Non-pigmented ciliary epithelial cell (primary cell): Measurements from ENCODE around the gene ASAP2.

ENCODE experiments used
- DNase-seq: peaks from one replicate; pipeline ENCODE4 v3.0.0-alpha.2; 2010; ENCODE audit warnings: low read depth

Gene ASAP2

DNA sequence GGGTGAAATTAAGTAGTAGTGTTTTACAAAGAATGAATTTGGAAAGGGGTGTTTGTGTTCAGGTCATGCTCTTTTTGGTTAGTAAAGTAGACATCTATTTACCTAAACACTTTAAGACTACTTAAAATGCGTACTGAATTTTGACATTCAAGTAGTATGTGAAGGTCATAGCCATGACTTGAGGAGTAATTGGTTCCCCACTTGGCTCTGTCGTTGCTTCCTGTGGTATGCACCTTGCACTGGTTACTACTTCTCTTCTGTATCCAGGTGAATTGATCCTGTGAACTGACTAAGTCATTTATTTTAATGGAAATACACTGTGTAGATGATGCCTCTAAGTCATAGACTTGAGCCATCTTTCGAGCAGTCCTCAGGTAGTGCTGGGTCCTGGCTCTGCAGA is 118.8 kb downstream of the ASAP2 start:
- DNase-seq, result no peak

DNA sequence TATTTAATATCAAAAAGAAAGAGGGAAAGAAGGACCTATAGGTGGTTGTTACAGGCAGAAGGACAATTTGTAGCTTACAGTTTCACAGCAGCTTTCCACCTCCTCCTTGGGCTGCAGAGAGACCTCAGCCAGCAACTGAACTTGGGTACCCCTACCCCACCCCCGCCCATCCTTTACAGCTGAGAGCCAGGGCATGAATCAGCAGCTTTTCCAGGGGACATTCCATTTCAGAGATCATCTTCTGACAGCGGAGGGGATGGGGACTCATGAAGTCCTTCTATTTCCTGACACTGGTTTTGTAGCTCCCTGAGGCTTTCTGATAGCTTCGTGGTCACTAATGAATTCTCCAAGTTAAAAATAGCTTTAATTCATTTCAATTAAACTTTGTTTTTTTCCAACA is 120.4 kb downstream of the ASAP2 start:
- DNase-seq, result no peak

DNA sequence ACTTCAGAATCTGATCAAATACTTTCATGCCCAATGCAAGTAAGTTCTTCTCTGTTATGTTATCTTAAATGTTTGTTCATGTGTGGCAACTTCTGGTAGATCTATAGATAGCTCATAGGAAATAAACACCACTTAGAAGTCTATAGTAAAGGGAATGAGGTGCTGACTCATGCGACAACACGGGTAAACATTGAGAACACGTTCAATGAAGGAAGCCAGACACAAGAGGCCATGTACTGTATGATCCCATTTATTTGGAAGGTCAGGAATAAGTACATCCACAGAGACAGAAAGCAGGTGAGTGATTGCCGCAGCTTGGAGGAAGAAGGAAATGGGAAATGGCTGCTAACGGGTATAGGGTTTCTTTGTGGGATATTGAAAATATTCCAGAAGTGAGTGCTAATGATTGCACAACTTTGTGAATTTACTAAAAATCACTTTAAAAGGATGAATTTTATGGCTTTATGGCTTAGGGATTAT is 121.3 kb downstream of the ASAP2 start:
- DNase-seq, result no peak

DNA sequence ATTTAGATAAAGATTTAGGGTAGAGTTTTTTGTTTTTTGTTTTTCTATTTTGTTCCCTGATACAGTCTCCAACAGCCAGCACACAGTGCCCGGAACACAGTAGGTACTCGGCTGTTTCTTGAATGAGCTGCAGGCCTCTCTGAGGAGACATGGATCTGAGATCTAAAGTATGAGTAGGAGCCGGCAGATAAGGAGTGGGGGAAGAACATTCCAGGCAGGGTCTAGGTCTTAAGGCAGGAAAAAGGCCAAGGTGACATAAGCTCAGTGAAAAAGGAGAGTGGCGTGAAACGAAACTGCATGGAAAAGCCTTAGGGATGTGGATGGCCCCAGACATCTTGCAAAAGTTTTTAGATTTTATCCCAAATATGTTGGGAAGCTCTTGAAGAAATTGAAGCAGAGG is 122.3 kb downstream of the ASAP2 start:
- no peak for DNase-seq

DNA sequence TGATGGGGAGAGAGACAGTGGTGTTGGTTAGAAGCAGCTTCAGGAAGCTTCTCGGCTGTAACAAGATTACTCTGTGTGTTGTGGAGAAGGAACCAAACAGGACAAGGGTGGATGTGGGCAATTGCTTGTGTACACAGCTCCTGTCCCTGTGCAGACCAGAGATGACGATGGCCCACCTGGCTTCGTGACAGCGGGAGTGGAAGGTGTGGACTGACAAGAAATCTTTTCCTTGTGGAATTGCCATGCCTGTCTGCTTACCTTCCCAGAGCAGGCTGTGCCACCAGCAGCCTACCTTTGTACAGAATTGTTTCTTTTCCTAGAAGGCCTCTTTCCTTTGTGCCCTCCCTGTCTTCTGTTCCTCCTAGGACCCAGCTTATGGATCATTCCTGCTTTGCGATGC is 122.9 kb downstream of the ASAP2 start:
- DNase-seq, result no peak

DNA sequence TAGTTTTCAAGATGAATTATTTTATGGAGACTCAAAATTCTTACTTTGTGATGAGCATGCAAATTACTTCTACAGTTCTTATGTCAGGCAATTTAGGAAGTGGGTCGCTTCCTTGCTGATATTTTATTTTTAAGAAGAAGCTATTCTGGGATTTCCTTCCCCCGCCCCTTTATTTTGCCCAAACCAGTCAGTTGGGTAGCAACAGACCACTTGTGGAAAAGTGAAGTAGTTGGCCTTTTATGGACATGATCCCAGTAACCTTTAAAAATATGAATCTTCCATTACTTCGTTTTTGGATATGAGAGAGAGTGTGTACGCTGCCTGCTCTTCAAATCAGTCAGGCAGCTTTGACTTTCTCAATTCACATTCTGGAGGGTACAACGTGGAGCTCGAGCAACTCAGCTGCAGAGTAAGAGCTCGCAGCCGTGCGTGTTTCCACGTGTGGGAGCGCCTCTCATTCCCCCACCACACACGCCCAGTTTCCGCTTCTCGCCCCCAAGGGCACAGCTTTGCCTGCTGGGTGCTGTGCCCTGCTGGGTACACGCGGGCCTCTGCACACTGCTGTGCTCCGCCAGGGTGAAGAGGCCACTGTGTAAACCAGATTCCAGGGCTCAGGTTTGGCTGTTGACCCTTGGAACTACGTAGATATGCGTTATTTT is 124.1 kb downstream of the ASAP2 start:
- no peak for DNase-seq

DNA sequence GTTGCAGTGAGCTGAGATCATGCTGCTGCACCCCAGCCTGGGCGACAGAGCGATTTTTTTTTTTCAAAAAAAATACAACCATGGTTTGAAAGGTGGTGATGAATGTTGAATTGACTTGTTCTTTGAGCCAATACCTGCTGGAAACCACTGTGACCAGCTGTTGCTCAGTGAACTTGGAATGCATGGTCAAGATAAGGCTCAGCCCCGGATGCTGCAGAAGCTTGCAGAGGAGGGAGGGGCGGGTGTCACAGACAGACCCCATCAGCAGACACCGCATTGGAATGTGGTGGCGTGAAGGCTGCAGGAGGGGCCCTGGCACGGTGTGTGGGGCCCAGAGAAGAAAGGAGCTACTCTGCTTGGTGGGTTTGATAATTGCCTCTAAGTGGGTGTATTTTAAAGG is 125.1 kb downstream of the ASAP2 start:
- peak; percentile 65 for DNase-seq

DNA sequence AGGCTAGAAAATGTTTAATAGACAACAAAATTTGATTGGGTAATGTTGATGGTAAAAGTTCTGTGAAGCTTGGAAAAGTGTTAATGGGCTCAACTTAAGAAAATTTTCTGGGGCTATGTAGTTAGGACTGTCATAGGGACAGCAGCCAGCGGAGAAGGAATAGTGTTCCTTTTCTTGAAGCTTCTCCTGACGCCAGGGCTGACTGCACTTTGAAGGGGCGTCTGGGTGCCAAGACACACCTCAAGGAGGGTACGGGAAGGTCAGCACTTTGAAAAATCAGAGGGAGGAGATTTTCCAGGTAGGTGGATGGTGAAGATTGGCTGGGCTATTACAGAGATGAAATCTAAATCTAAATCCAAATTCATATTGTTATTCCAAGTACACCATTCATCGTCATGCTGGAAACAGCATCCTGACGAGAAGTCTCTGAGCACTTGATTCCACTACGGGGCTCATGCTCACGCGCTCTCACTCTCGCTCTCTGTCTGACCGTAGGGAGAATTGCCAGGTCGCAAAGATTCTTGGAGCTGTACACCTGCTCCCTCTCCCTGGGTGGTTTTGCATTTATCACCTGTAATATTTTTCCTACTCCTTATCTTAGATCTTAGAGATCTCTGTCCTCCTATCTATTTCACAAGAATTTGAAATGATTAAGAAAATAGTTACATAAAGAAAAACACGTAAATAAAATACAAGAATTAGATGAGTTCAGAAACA is 125.7 kb downstream of the ASAP2 start:
- no peak for DNase-seq

DNA sequence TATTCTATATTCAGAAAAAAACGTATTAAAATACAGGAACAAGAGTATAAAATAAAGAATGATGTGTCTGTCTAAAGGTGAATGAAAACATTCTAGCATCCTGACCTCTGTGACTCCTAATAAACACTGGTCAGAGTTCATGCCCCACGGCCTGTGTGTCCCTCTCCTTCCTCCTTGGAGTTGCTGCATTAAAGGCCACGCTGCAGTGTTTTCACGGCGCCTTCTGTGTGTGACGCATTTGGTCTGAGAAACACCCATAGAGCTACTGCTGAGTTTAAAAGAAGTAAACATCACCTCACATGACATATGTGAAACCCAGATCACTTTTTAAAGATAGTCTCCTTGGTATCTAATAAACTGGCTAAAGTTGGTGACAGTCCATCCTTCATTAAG is 126.2 kb downstream of the ASAP2 start:
- DNase-seq, result no peak

DNA sequence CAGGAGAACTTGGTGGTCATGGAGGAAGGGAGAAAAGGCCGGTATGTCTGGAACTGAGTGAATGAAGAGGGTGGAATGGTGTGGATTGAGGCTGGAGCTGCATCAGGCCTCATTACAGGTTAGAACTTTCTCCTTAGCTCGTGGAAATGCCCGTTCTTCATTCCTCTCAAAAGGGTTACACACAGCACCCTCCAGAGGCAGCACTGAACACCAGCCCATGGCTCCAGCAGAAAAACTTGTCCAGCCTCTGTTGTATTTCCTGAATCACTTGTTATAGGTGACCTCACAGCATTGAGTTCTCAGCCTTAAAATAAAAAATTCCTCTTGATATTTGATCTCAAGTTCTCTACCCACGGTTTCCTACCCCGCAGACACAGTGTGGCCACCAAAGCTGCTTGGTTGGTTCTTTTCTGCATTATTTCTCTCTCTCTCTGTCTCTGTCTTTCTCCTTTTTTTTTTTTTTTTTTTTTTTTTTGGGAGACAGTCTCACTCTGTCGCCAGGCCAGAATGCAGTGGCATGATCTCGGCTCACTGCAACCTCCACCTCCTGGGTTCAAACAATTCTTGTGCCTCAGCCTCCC is 127.1 kb downstream of the ASAP2 start:
- DNase-seq, result peak; percentile 87

DNA sequence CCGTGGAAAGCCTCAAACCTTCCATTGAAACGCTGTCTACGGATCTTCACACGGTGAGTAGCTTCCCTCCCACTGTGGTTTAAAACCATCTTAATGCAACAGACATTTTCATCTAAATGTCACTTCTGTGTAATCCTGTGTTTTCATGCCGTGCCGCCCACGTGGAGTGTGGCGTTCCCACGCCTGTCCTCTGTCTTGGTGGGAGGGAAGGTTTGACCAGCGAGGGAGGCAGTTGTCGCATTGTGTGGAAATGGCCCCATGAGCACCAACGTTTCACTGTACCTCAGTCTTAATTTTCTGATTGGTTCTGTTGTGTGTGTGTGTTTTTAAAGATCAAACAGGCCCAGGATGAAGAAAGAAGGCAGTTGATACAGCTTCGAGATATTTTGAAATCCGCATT is 128.1 kb downstream of the ASAP2 start:
- DNase-seq, result no peak

DNA sequence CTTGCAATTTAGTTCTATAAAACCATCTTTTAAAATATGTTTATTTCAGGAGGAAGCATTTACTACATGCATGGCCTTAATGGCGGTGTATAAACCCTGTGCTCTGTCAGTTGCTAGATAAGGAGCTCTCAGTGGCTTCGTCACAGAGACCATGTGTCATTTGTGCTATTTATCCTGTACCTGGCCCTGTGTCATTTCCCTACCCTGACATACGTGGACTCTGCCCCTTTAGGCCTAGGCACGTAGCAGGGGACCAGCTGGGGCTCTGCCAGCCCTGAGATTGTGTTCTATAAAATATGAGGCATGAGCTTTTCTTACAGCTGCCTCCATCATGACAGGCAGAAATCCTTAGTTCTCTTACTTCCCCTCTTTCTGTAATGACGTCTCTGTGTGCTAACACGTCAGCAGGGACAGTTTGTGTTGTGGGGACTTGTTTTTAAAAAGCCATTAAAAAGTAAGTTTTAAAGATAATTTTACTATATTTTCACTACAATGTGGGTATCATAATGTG is 128.8 kb downstream of the ASAP2 start:
- DNase-seq, result no peak

DNA sequence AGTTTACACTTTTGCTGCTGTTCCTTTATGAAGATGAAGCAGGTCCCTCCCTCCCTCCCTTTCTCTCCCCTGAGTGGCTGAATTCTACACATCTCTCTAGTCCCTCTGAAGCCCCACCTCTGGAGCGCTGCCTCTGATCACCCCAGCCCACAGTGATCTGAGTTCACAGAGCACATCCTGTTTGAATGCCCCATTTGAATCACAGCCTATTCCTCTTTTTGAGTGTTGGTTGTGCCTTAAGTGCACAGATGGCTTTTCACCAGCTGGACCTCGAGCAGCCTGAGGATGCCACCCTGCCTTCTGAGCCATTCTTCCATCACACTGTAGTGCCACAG is 129.6 kb downstream of the ASAP2 start:
- no peak for DNase-seq

DNA sequence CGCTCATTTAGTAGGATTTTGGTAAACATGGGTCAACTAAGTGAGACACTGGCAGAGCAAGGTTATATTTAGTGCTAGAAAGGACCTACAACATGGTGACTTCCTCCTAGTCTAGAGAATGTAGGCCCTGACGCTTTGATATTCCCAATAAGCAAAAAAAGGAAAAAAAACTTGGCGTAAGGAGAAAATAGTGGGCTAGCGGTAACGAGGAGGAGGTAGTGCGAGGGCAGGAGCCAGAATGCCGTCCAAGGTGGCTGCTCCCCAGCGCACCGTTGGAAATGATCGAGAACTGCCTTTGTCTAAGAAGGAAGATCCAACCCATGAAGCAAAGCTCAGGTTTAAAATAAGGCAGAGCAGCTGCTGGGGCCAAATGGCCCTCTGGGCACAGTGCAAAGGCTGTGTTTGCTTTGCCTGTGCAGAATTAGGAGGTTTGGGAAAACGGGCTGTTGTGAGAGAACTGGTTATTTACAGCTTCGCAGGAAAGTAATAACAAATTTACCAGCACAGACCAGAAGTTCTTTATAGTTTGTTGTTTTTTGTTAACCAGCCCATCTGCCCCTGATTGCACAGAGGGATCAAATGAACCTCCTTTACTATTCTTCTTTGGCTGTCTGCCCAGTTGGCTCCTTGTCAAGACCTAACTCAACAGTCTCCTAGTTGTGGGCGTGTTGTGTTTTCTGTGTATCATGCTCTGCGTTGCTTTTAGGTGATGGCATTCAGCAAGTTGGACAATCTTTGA is 130.1 kb downstream of the ASAP2 start:
- peak; percentile 88 for DNase-seq

DNA sequence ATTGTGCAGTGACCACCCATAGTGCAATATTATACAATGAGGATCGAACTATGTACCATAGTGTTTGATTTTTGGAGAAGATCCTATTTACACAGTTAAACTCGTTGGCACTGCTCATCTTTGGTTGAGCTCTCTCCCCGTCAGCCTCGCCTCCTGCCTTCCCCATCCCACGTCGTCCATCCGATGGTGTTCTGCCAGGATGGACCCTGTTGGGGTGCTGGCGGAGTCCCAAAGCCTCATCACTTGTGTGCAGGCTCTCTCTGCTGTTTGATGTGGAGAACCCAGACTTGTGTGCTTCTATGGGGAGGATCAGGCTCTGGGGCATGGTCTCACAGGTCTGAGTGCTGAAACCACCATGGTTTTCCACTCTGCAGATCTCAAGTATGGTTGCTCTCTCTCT is 131.3 kb downstream of the ASAP2 start:
- no peak for DNase-seq

DNA sequence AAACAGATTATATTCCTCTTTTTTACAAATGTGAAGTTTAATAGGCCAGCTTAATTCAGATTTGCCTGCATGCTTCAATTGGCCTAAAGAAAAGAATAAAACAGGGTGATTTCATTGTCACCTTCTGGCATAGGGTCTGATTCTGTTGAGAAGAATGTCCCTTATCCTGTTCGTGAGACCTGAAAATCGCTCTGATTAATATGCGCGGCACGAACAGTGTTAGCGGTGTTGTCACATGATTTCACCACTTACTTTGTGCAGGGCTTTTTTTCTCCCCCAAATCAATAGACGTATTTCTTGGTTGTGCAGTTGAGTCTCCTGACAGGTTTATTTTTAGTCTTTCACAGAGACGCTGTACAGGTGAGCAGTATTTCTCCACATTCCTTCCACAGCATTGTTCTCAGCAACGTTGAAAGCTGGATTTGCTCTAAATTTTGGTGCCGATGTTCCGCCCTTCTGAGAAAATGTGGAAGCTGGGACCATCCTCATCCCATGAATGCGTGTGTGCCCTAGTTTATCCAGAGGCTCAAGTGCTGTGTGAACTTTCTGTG is 134.8 kb downstream of the ASAP2 start:
- DNase-seq, result no peak

DNA sequence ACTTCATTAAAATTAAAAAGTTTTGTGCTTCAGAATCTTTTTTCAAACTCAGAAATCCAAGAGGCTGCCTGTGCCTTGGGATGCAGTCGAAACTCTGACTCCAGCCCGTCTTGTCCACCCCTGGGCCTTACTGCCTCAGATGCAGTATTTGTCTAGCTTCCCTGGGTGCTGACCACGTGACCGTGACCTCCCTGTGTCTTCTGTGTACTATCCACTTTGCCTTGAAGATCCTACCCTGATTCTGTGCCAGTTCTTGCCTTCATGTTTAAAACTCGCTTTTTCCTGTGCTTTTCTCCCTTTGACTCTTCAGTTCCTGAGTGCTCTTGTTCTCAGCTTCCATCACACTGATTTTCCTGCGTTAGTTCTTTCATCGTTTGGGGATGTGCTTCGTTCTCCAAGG is 136.0 kb downstream of the ASAP2 start:
- DNase-seq, result no peak

DNA sequence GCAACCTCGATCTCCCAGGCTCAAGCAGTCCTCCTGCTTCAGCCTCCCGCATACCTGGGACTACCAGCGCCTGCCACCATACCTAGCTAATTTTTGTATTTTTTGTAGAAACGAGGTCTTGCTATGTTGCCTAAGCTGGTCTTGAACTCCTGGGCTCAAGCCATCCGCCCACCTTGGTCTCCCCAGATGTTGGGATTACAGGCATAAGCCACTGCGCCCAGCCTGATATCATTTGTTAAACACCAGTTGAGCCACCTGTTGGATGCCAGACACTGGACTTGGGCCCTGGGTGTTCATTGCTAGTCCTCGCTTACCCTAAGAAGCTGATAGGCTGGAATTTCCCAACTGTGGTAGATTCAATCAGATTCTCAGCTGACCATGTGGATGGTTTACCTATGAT is 136.9 kb downstream of the ASAP2 start:
- no peak for DNase-seq

DNA sequence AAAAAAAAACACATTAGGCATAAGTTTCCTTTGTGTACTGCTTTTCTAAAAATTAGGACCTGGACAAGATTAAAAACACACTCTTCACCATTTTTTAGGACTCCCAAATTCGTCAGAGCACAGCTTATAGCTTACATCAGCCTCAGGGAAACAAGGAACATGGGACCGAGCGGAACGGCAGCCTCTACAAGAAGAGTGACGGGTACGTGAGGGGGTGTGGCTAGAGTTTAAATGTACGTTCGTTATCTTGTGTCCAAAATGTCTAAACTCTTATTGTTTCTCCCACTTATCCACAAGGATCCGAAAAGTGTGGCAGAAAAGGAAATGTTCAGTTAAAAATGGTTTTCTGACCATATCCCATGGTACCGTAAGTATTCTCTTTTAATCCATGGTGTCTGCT is 137.8 kb downstream of the ASAP2 start:
- no peak for DNase-seq

DNA sequence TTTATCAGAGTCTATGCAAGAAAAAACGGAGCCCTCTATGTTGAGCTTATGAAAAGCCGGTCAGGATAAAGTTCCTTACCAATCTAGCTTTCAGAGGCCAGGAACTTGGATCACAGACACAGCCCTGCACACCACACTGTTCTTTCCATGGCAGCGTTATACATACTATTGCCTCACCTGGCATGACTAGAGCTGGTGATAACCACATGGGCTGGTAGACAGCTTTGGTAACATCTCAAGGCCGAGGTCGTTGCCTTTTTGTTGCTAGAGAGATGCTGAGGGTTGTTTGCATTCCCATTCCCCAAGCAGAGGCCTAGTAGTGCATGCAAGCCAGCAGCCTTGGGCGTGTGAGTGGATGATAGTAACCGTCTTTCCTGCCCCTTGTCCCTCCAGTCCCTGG is 138.7 kb downstream of the ASAP2 start:
- no peak for DNase-seq

DNA sequence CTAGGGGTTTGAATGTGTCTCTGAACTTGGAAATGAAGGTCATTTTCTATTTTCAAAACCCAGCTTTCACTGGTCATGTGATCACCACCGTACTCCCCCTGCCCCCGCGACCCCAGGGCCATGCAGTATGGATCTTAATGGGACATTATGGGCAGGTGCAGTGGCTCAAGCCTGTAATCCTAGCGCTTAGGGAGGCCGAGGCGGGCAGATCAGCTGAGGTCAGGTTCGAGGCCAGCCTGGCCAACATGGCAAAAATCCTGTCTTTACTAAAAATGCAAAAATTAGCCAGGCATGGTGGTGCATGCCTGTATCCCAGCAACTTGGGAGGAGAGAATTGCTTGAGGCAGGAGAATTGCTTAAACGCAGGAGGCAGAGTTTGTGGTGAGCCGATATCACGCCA is 139.4 kb downstream of the ASAP2 start:
- no peak for DNase-seq

DNA sequence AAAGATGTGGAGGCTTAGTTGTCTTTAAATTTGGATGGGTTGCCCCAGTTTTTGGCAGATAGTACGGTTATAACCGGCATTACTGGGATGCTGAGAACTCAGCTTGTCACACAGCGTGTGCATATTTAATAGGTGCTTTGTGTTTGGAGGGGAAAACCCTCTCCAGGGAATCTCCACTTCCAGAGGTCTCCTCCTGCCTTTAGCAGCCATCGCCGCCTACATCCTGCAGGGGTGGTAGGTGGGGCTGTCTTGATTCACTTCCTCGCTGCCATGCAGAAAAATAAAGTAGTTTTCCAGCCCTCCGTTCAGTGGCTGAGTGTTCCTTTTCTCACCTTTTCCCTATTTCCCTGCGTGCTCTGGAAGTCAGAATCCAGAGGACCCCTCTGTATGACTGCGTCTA is 140.3 kb downstream of the ASAP2 start:
- no peak for DNase-seq
